Tibial artery (tissue), 4 donors: ENCODE results near the gene SRRM2.
A peak's percentile ranks its signal among the peaks of the same experiment; 100 is the strongest.

ENCODE experiments used
- DNase-seq, 2 donors: peaks; one replicate each; pipeline ENCODE4 v3.0.0-alpha.2; 2019
- H3K27ac ChIP-seq, 2 donors: fragments of 200-600 bp; sonication (generic) in 1 of 2; 1 replicate in 1 of 2; 2 replicates in 1 of 2; pipeline ENCODE4 v1.5.1; 2018 to 2019; ENCODE audit warnings: mild to moderate bottlenecking in 1 of 2
- H3K27me3 ChIP-seq, 2 donors: fragments of 200-600 bp; sonication (generic) in 1 of 2; one replicate each; pipeline versions ENCODE4 v1.5.1 to v1.6.0; 2016 to 2019
- H3K36me3 ChIP-seq, 3 donors: fragments of 200-600 bp; sonication (generic) in 2 of 3; one replicate each; pipeline ENCODE4 v1.5.1; 2016 to 2019; ENCODE audit warnings: mild to moderate bottlenecking in 2 of 3
- H3K4me1 ChIP-seq, 4 donors: fragments of 200-600 bp; sonication (generic) in 2 of 4; 1 replicate in 3 of 4; 2 replicates in 1 of 4; pipeline ENCODE4 v1.5.1; 2016 to 2019
- H3K4me3 ChIP-seq, 2 donors: fragments of 200-600 bp; sonication (generic) in 1 of 2; 1 replicate in 1 of 2; 2 replicates in 1 of 2; pipeline ENCODE4 v1.5.1; 2018 to 2019; ENCODE audit warnings: mild to moderate bottlenecking in 2 of 2
- H3K9me3 ChIP-seq, 3 donors: fragments of 200-600 bp; sonication (generic) in 1 of 3; one replicate each; pipeline ENCODE4 v1.5.1; 2016 to 2019
- intact Hi-C: fragments of 100-400 bp; cut with DNase I; formaldehyde crosslinking; loops from one replicate; pipeline ENCODE4 v1.15.0; 2023; ENCODE audit warnings: low total_unique reads
- TF ChIP-seq, protein P1 (sequence below), 2 experiments: fragments of 200-600 bp in 1 of 2; fragments of 450-650 bp in 1 of 2; IDR thresholded peaks; one replicate each; pipeline ENCODE4 v1.5.1; 2017 to 2019; ENCODE audit warnings: antibody characterized with exemption in 2 of 2, mild to moderate bottlenecking in 1 of 2, moderate library complexity in 1 of 2

The SRRM2 gene

GRCh38 chr16:2815299-2815771 lies 62.9 kb downstream of the SRRM2 start:
- Histone ChIP-seq H3K27me3 (peaks cover 0 to 88% of the 10 kb centered on the region in 2 donors), H3K4me1 (peaks cover 0 to 9% (median 0%) of the 10 kb centered on the region in 4 donors), H3K4me3 (no peak overlapping the region), H3K27ac (no peak overlapping the region), H3K9me3 (no peaks in the 10 kb centered on the region), H3K36me3 (no peaks in the 10 kb centered on the region)
- TF ChIP-seq, protein P1, sequence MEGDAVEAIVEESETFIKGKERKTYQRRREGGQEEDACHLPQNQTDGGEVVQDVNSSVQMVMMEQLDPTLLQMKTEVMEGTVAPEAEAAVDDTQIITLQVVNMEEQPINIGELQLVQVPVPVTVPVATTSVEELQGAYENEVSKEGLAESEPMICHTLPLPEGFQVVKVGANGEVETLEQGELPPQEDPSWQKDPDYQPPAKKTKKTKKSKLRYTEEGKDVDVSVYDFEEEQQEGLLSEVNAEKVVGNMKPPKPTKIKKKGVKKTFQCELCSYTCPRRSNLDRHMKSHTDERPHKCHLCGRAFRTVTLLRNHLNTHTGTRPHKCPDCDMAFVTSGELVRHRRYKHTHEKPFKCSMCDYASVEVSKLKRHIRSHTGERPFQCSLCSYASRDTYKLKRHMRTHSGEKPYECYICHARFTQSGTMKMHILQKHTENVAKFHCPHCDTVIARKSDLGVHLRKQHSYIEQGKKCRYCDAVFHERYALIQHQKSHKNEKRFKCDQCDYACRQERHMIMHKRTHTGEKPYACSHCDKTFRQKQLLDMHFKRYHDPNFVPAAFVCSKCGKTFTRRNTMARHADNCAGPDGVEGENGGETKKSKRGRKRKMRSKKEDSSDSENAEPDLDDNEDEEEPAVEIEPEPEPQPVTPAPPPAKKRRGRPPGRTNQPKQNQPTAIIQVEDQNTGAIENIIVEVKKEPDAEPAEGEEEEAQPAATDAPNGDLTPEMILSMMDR (IDR thresholded peaks at IDR 0.05) = no peak
- intact Hi-C loops = no loop called here
- no peak for DNase-seq

DNA sequence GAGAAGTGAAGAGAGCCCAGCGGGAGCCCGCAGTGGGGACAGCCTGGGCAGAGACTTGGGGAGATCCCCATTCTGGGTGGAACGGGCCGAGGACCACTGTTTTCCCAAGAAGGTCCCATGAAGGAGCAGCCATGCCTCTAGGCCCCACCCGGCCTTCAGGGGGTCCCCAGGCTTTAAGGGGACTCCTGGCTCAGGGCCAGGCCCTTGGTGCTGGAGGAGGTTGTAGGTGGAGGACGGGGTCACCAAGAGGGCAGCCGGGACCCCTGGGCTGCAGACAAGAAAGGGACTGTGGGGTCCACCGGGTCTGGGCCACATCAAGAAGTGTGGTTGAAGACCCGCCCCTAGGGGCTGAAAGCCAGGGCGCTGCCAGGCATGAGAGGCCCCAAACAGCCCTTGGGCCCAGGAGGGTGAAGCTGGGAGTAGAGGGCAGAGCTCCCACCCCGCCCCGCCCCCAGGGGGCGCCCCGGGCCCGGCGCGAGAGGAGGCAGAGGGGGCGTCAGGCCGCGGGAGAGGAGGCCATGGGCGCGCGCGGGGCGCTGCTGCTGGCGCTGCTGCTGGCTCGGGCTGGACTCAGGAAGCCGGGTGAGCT lies 64.4 kb downstream of the SRRM2 start, which contains the start of gene PRSS21:
PRSS21 (plus strand) TSS at position 487 of the 589 bp plus-strand sequence; CDS start at position 519, 32 bp downstream.
- peaks cover 0 to 84% of the 10 kb centered on the region in 2 donors for H3K27me3 ChIP-seq
- no peak within 1 kb of the TSS for H3K4me3 ChIP-seq
- intact Hi-C loops = no loop called here

GRCh38 chr16:2817340-2818271 lies 65.2 kb downstream of the SRRM2 start:
- peak in 1 of 2 donors; percentile 50 for DNase-seq
- TF ChIP-seq, protein P1 (IDR thresholded peaks at IDR 0.05) = no peak
- H3K4me1 ChIP-seq = no peaks in the 10 kb centered on the region
- no peaks in the 10 kb centered on the region for H3K9me3 ChIP-seq
- H3K36me3 ChIP-seq = no peaks in the 10 kb centered on the region
- intact Hi-C loops = no loop called here
- H3K4me3 ChIP-seq = no peak overlapping the region
- no peak overlapping the region for H3K27ac ChIP-seq
- H3K27me3 ChIP-seq = peaks cover 0 to 78% of the 10 kb centered on the region in 2 donors

More for the DNA sequence above, 64.4 kb downstream of the SRRM2 start, which contains the start of gene PRSS21:
- H3K36me3 ChIP-seq = no peaks in the 10 kb centered on the region
- TF ChIP-seq, protein P1 (IDR thresholded peaks at IDR 0.05) = no peak
- H3K27ac ChIP-seq = no peak within 1 kb of the TSS
- DNase-seq = no peak
- no peaks in the 10 kb centered on the region for H3K9me3 ChIP-seq
- H3K4me1 ChIP-seq = peaks cover 0 to 6% (median 0%) of the 10 kb centered on the region in 4 donors

DNA sequence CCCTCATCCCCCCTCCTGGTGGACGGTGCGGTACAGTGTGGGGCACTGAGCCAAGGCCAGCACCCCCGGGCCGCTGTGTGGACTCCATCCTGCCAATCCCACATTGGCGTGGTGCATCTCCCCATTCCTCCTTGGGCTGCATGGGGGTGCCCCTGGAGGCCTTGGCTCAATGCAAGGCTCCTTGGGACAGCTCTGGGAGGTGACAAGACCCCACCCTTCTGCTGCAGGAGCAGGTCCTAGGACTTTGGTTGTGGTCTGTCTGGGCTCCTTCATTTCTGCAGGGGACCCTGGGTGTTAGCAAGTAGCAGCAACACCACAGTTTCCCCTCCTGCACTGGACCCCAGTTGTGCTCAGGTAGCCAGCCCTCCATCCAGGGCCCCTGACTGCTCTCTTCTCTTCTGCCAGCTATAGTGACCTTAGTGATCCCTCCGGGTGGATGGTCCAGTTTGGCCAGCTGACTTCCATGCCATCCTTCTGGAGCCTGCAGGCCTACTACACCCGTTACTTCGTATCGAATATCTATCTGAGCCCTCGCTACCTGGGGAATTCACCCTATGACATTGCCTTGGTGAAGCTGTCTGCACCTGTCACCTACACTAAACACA lies 65.9 kb downstream of the SRRM2 start:
- Histone ChIP-seq H3K4me1 (no peaks in the 10 kb centered on the region), H3K27me3 (peaks cover 0 to 78% of the 10 kb centered on the region in 2 donors), H3K4me3 (no peak overlapping the region), H3K27ac (no peak overlapping the region), H3K36me3 (no peaks in the 10 kb centered on the region), H3K9me3 (no peaks in the 10 kb centered on the region)
- intact Hi-C loops = no loop called here
- TF ChIP-seq, protein P1 (IDR thresholded peaks at IDR 0.05) = no peak
- DNase-seq = peak in 1 of 2 donors; percentile 53

DNA sequence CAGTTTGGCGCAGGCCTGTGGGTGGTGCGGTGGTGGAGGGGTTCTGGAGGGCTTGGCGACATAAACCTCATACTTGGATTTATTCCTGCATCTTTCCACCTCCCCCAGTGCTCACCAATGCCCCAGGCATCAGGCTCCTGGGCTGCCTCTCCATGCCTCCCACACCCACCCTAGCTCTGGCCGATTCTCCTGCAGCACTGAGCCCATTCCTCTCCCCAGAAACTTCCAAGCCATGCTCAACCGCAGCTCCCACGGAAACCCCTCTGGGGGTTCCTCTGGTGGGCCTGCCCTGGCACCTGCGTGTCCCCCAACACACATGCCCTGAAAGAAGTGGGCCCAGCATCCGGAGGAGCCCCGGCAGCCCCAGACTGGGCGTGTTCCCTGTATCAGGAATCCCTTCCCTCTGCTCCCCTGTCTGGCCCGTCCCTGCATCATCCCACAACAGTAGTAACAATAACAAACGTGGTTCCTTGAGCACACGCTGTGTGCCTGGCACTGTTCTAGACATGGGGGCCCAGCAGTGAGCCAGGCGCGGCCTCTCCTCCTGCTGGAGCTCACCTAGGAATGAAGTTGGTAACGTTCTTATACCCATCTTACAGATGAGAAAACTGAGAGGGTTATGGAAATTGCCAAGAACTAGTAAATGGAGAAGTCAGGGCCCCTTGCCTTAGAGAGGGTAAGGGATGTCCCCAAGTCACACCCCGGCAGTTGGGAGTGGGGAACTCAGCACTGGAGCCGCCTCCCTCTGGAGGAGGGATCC lies 66.9 kb downstream of the SRRM2 start:
- intact Hi-C loops = no loop called here
- H3K4me3 ChIP-seq = no peak overlapping the region
- TF ChIP-seq, protein P1 (IDR thresholded peaks at IDR 0.05) = no peak
- DNase-seq = peak in 1 of 2 donors; percentile 24
- no peaks in the 10 kb centered on the region for H3K36me3 ChIP-seq
- no peaks in the 10 kb centered on the region for H3K9me3 ChIP-seq
- H3K4me1 ChIP-seq = no peaks in the 10 kb centered on the region
- peaks cover 0 to 72% of the 10 kb centered on the region in 2 donors for H3K27me3 ChIP-seq
- H3K27ac ChIP-seq = no peak overlapping the region
